Measurements from ENCODE around the gene GPR135.
"Not testable (repeated sequence)": the region's sequence is repeated elsewhere in the genome, so short reads cannot be mapped to it uniquely, and the experiment has no call there.

Gene GPR135

GRCh38 chr14:59464486-59465315 lies 479 bp downstream of the GPR135 start:
- DNase-seq, result peak; percentile 53

GRCh38 chr14:59463787-59464485 lies 1.2 kb downstream of the GPR135 start:
- no peak for DNase-seq

GRCh38 chr14:59461891-59462290 lies 3.3 kb downstream of the GPR135 start:
- DNase-seq, result no peak

GRCh38 chr14:59460378-59460777 lies 4.8 kb downstream of the GPR135 start:
- no peak for DNase-seq

GRCh38 chr14:59458486-59458885 lies 6.7 kb downstream of the GPR135 start:
- no peak for DNase-seq

- DNase-seq, result no peak
Measured at GRCh38 chr14:59455411-59455810, 9.8 kb downstream of the GPR135 start.

- DNase-seq, result no peak
Measured at GRCh38 chr14:59454139-59454538, 11.0 kb downstream of the GPR135 start.

- no peak for DNase-seq
Measured at GRCh38 chr14:59451849-59452248, 13.3 kb downstream of the GPR135 start.

GRCh38 chr14:59450716-59451115 lies 14.5 kb downstream of the GPR135 start:
- no peak for DNase-seq

GRCh38 chr14:59448673-59449072 lies 16.5 kb downstream of the GPR135 start:
- not testable (repeated sequence) for DNase-seq

GRCh38 chr14:59439256-59439965 lies 25.8 kb downstream of the GPR135 start:
- DNase-seq, result no peak

GRCh38 chr14:59438195-59438647 lies 27.0 kb downstream of the GPR135 start:
- DNase-seq, result no peak

- no peak for DNase-seq
Measured at GRCh38 chr14:59435987-59436386, 29.2 kb downstream of the GPR135 start.

GRCh38 chr14:59435101-59435500 lies 30.1 kb downstream of the GPR135 start:
- no peak for DNase-seq

GRCh38 chr14:59429790-59430189 lies 35.4 kb downstream of the GPR135 start:
- DNase-seq, result no peak

GRCh38 chr14:59428581-59429012 lies 36.6 kb downstream of the GPR135 start:
- DNase-seq, result no peak

- no peak for DNase-seq
Measured at GRCh38 chr14:59427653-59428580, 37.3 kb downstream of the GPR135 start.

GRCh38 chr14:59425322-59425935 lies 39.8 kb downstream of the GPR135 start:
- no peak for DNase-seq

GRCh38 chr14:59424341-59425071 lies 40.7 kb downstream of the GPR135 start:
- DNase-seq, result no peak

GRCh38 chr14:59422069-59422881 lies 42.9 kb downstream of the GPR135 start:
- no peak for DNase-seq

Measured in hematopoietic multipotent progenitor cell treated with erythropoietin and hydrocortisone succinate and interleukin-3 and kit ligand, for 8 days (in vitro differentiated cells).